Adrenal gland (tissue), 5 donors: Measurements from ENCODE around the gene LSM2.

ENCODE experiments used
- CTCF ChIP-seq, 6 experiments: fragments of 450-650 bp in 4 of 6; fragments of 200-600 bp in 2 of 6; sonication (generic) in 1 of 6; IDR thresholded peaks; 1 replicate in 5 of 6; 2 replicates in 1 of 6; pipeline versions ENCODE4 v1.5.1 to v1.8.0; 2016 to 2021; ENCODE audit warnings: antibody characterized with exemption in 6 of 6, mild to moderate bottlenecking in 2 of 6, moderate library complexity in 1 of 6
- POLR2A ChIP-seq, 2 donors: fragments of 450-650 bp; IDR thresholded peaks; one replicate each; pipeline ENCODE4 v1.6.1; 2017; ENCODE audit warnings: antibody characterized with exemption in 2 of 2, mild to moderate bottlenecking in 2 of 2, moderate library complexity in 1 of 2
- donor health status: DM: no; HTN: no; CAD: no.

GRCh38 chr6:31827286-31828079, 20.7 kb upstream of the LSM2 start, which contains the start of gene HSPA1B:
- TF ChIP-seq CTCF (IDR thresholded peaks at IDR 0.05), result peak in 1 of 6 experiments; percentile 22
- TF ChIP-seq POLR2A (IDR thresholded peaks at IDR 0.05), result peak; percentile 100
